ENCODE results near the gene PTPRN2. TPM values are rescaled to one million over a fixed set of nuclear protein-coding genes. Genes with fewer than 3 reads are reported as not detected.
A peak's percentile ranks its signal among the peaks of the same experiment; 100 is the strongest.
"Not testable (repeated sequence)": the region's sequence is repeated elsewhere in the genome, so short reads cannot be mapped to it uniquely, and the experiment has no call there.

Gene PTPRN2
- total RNA-seq, 5 donors from 2014 or later (not counting 1 experiment from before 2014, with no cell fraction given) = 0.60 to 1.7 (median 0.82) TPM

GRCh38 chr7:158332516-158332915 is 255.1 kb downstream of the PTPRN2 start:
- peaks cover 0 to 11% (median 9%) of the 10 kb centered on the region in 3 donors for H3K9me3 Mint-ChIP-seq
- POLR2A ChIA-PET; H3K27ac Mint-ChIP-seq; H3K27me3 Mint-ChIP-seq; H3K9me3 ChIP-seq; H3K4me3 Mint-ChIP-seq; H3K4me3 ChIP-seq (ENCODE audit: control insufficient read depth in 1 of 2, extremely low read depth in 1 of 2, low read length in 1 of 2); H3K36me3 Mint-ChIP-seq; H3K4me1 Mint-ChIP-seq; H3K4me1 ChIP-seq (ENCODE audit: control insufficient read depth in 1 of 2, extremely low read depth in 1 of 2, insufficient read depth in 2 of 2, low read length in 2 of 2); H3K27me3 ChIP-seq (replicated peaks in 1 of 2; ENCODE audit: control insufficient read depth in 2 of 2, extremely low read depth in 1 of 2, insufficient read depth in 2 of 2, low read length in 1 of 2); ATAC-seq (replicated peaks in 1 of 4); H3K27ac ChIP-seq (ENCODE audit: low read length); H3K36me3 ChIP-seq (ENCODE audit: control insufficient read depth in 2 of 2, extremely low read depth in 1 of 2, insufficient read depth in 1 of 2, low read length in 1 of 2): not testable (repeated sequence)
- CTCF ChIA-PET = interaction anchor here in 1 of 2 donors (0.7 kb wide), 1 partner anchor 23 kb away, joined by 4 read pairs; no protein-coding TSS in a partner anchor
- 71% methylated on average over 1 of the region's 5 CpGs for WGBS (ENCODE audit: insufficient coverage)
- peak in 1 of 35 experiments; percentile 2 for DNase-seq

- H3K27me3 Mint-ChIP-seq; H3K36me3 Mint-ChIP-seq; H3K27me3 ChIP-seq (replicated peaks in 1 of 2; ENCODE audit: control insufficient read depth in 2 of 2, extremely low read depth in 1 of 2, insufficient read depth in 2 of 2, low read length in 1 of 2); H3K4me3 Mint-ChIP-seq; H3K27ac ChIP-seq (ENCODE audit: low read length); H3K4me1 ChIP-seq (ENCODE audit: control insufficient read depth in 1 of 2, extremely low read depth in 1 of 2, insufficient read depth in 2 of 2, low read length in 2 of 2); H3K27ac Mint-ChIP-seq; H3K4me3 ChIP-seq (ENCODE audit: control insufficient read depth in 1 of 2, extremely low read depth in 1 of 2, low read length in 1 of 2); ATAC-seq (replicated peaks in 1 of 4); H3K4me1 Mint-ChIP-seq; H3K9me3 ChIP-seq; H3K36me3 ChIP-seq (ENCODE audit: control insufficient read depth in 2 of 2, extremely low read depth in 1 of 2, insufficient read depth in 1 of 2, low read length in 1 of 2): not testable (repeated sequence)
- ChIA-PET POLR2A (interaction anchor here in 1 of 2 donors (0.6 kb wide), 1 partner anchor 227 kb away, joined by 7 read pairs; no protein-coding TSS in a partner anchor), CTCF (interaction anchor here in 1 of 2 donors (0.7 kb wide), 1 partner anchor 24 kb away, joined by 4 read pairs; no protein-coding TSS in a partner anchor)
- DNase-seq = peak in 1 of 35 experiments; percentile 8
- H3K9me3 Mint-ChIP-seq = peaks cover 5 to 14% (median 13%) of the 10 kb centered on the region in 3 donors
- WGBS (ENCODE audit: insufficient coverage) = 90% methylated on average over 18 of the region's 18 CpGs
These were observed 255.7 kb downstream of the PTPRN2 start for GRCh38 chr7:158331826-158332450.

GRCh38 chr7:158329686-158330085 is 257.9 kb downstream of the PTPRN2 start:
- no peaks in the 10 kb centered on the region for H3K4me1 ChIP-seq (ENCODE audit: control insufficient read depth in 1 of 2, extremely low read depth in 1 of 2, insufficient read depth in 2 of 2, low read length in 2 of 2)
- Mint-ChIP-seq H3K27ac (no peak overlapping the region), H3K9me3 (peaks cover 12 to 19% (median 13%) of the 10 kb centered on the region in 3 donors), H3K4me3 (no peak overlapping the region), H3K36me3 (no peaks in the 10 kb centered on the region), H3K4me1 (no peaks in the 10 kb centered on the region), H3K27me3 (no peaks in the 10 kb centered on the region)
- CTCF ChIA-PET = no interaction called here
- no peak for DNase-seq
- POLR2A ChIA-PET = no interaction called here
- H3K27me3 ChIP-seq (replicated peaks in 1 of 2; ENCODE audit: control insufficient read depth in 2 of 2, extremely low read depth in 1 of 2, insufficient read depth in 2 of 2, low read length in 1 of 2) = peaks cover 0 to 11% of the 10 kb centered on the region in 2 experiments
- no peaks in the 10 kb centered on the region for H3K9me3 ChIP-seq
- no peak overlapping the region for H3K4me3 ChIP-seq (ENCODE audit: control insufficient read depth in 1 of 2, extremely low read depth in 1 of 2, low read length in 1 of 2)
- WGBS (ENCODE audit: insufficient coverage) = 91% methylated on average over 13 of the region's 13 CpGs
- ATAC-seq (replicated peaks in 1 of 4) = no peak
- no peaks in the 10 kb centered on the region for H3K36me3 ChIP-seq (ENCODE audit: control insufficient read depth in 2 of 2, extremely low read depth in 1 of 2, insufficient read depth in 1 of 2, low read length in 1 of 2)
- no peak overlapping the region for H3K27ac ChIP-seq (ENCODE audit: low read length)

- no peaks in the 10 kb centered on the region for H3K4me1 Mint-ChIP-seq
- Histone ChIP-seq H3K9me3 (no peaks in the 10 kb centered on the region), H3K36me3 (ENCODE audit: control insufficient read depth in 2 of 2, extremely low read depth in 1 of 2, insufficient read depth in 1 of 2, low read length in 1 of 2) (no peaks in the 10 kb centered on the region), H3K27ac (ENCODE audit: low read length) (no peak overlapping the region), H3K4me1 (ENCODE audit: control insufficient read depth in 1 of 2, extremely low read depth in 1 of 2, insufficient read depth in 2 of 2, low read length in 2 of 2) (no peaks in the 10 kb centered on the region), H3K4me3 (ENCODE audit: control insufficient read depth in 1 of 2, extremely low read depth in 1 of 2, low read length in 1 of 2) (no peak overlapping the region), H3K27me3 (replicated peaks in 1 of 2; ENCODE audit: control insufficient read depth in 2 of 2, extremely low read depth in 1 of 2, insufficient read depth in 2 of 2, low read length in 1 of 2) (peaks cover 0 to 14% of the 10 kb centered on the region in 2 experiments)
- 93% methylated on average over 21 of the region's 28 CpGs for WGBS (ENCODE audit: insufficient coverage)
- POLR2A ChIA-PET = no interaction called here
- ATAC-seq (replicated peaks in 1 of 4) (no peak), DNase-seq (no peak)
- H3K9me3 Mint-ChIP-seq = peaks cover 12 to 19% (median 13%) of the 10 kb centered on the region in 3 donors
- H3K4me3 Mint-ChIP-seq = no peak overlapping the region
- H3K27me3 Mint-ChIP-seq = no peaks in the 10 kb centered on the region
- CTCF ChIA-PET = no interaction called here
- H3K27ac Mint-ChIP-seq = no peak overlapping the region
- H3K36me3 Mint-ChIP-seq = no peaks in the 10 kb centered on the region
These were observed 258.5 kb downstream of the PTPRN2 start for GRCh38 chr7:158329014-158329610.

GRCh38 chr7:158328376-158329013 is 259.1 kb downstream of the PTPRN2 start:
- H3K9me3 ChIP-seq = no peaks in the 10 kb centered on the region
- H3K27me3 ChIP-seq (replicated peaks in 1 of 2; ENCODE audit: control insufficient read depth in 2 of 2, extremely low read depth in 1 of 2, insufficient read depth in 2 of 2, low read length in 1 of 2) = peaks cover 0 to 14% of the 10 kb centered on the region in 2 experiments
- ChIA-PET CTCF (no interaction called here), POLR2A (no interaction called here)
- no peak overlapping the region for H3K4me3 Mint-ChIP-seq
- H3K36me3 Mint-ChIP-seq = no peaks in the 10 kb centered on the region
- 77% methylated on average over 9 of the region's 16 CpGs for WGBS (ENCODE audit: insufficient coverage)
- DNase-seq = no peak
- H3K9me3 Mint-ChIP-seq = peaks cover 12 to 19% (median 13%) of the 10 kb centered on the region in 3 donors
- H3K4me1 ChIP-seq (ENCODE audit: control insufficient read depth in 1 of 2, extremely low read depth in 1 of 2, insufficient read depth in 2 of 2, low read length in 2 of 2) = no peaks in the 10 kb centered on the region
- H3K27ac ChIP-seq (ENCODE audit: low read length) = no peak overlapping the region
- no peaks in the 10 kb centered on the region for H3K4me1 Mint-ChIP-seq
- H3K27me3 Mint-ChIP-seq = peaks cover 0 to 4% of the 10 kb centered on the region in 2 donors
- H3K36me3 ChIP-seq (ENCODE audit: control insufficient read depth in 2 of 2, extremely low read depth in 1 of 2, insufficient read depth in 1 of 2, low read length in 1 of 2) = no peaks in the 10 kb centered on the region
- no peak overlapping the region for H3K27ac Mint-ChIP-seq
- no peak for ATAC-seq (replicated peaks in 1 of 4)
- H3K4me3 ChIP-seq (ENCODE audit: control insufficient read depth in 1 of 2, extremely low read depth in 1 of 2, low read length in 1 of 2) = no peak overlapping the region

GRCh38 chr7:158327571-158328180 is 259.9 kb downstream of the PTPRN2 start:
- DNase-seq (no peak), ATAC-seq (replicated peaks in 1 of 4) (no peak)
- ChIA-PET POLR2A (no interaction called here), CTCF (no interaction called here)
- no peaks in the 10 kb centered on the region for H3K36me3 ChIP-seq (ENCODE audit: control insufficient read depth in 2 of 2, extremely low read depth in 1 of 2, insufficient read depth in 1 of 2, low read length in 1 of 2)
- H3K27ac Mint-ChIP-seq = no peak overlapping the region
- no peak overlapping the region for H3K4me3 Mint-ChIP-seq
- H3K4me1 ChIP-seq (ENCODE audit: control insufficient read depth in 1 of 2, extremely low read depth in 1 of 2, insufficient read depth in 2 of 2, low read length in 2 of 2) = no peaks in the 10 kb centered on the region
- H3K9me3 Mint-ChIP-seq = peaks cover 12 to 19% (median 13%) of the 10 kb centered on the region in 3 donors
- no peaks in the 10 kb centered on the region for H3K36me3 Mint-ChIP-seq
- H3K4me1 Mint-ChIP-seq = no peaks in the 10 kb centered on the region
- no peaks in the 10 kb centered on the region for H3K9me3 ChIP-seq
- H3K4me3 ChIP-seq (ENCODE audit: control insufficient read depth in 1 of 2, extremely low read depth in 1 of 2, low read length in 1 of 2) = no peak overlapping the region
- H3K27me3 Mint-ChIP-seq = peaks cover 0 to 4% of the 10 kb centered on the region in 2 donors
- no peak overlapping the region for H3K27ac ChIP-seq (ENCODE audit: low read length)
- WGBS (ENCODE audit: insufficient coverage) = 72% methylated on average over 3 of the region's 5 CpGs
- H3K27me3 ChIP-seq (replicated peaks in 1 of 2; ENCODE audit: control insufficient read depth in 2 of 2, extremely low read depth in 1 of 2, insufficient read depth in 2 of 2, low read length in 1 of 2) = peaks cover 0 to 17% of the 10 kb centered on the region in 2 experiments
